Lung microvascular endothelial cell (primary cell): ENCODE data around the gene CDK2. TPM values are rescaled to one million over a fixed set of nuclear protein-coding genes. Genes with fewer than 3 reads are reported as not detected.
"Not testable (repeated sequence)": the region's sequence is repeated elsewhere in the genome, so short reads cannot be mapped to it uniquely, and the experiment has no call there.

ENCODE experiments used
- DNase-seq, 2 donors: peaks; one replicate each; pipeline versions ENCODE4 v3.0.0 to v3.0.0-alpha.2; 2010; ENCODE audit warnings: low read depth in 2 of 2
- total RNA-seq: library from RNA; depleted of rRNA; stranded (reverse); fragments of >200 nt; gene quantifications from 2 replicates; pipeline ENCODE4 v1.2.1, GENCODE V29; 2014

The CDK2 gene
- total RNA-seq, 1 donor from 2014 or later, result 20.8 TPM

DNA sequence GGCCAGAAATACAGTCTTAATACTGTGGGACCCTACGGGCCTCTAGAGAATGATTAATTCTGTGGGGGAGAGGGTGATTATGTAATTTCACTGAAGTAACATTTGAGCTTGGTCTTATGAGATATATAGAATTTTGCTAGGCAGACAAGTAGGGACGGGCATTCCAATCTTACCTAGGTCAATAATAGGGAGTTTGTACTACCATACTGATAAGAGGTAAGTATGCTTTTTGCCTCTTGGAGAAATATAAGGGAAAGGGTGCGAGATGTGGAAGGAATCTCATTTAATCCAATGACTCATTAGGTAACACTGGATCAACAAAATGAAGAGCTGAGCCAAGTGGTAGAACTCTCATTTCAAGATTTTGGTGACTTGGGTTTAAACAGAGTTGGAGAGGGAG is 12.4 kb downstream of the CDK2 start:
- no peak for DNase-seq

GRCh38 chr12:55981882-55982281 is 15.3 kb downstream of the CDK2 start:
- DNase-seq, result not testable (repeated sequence)

GRCh38 chr12:55982319-55982936 is 15.8 kb downstream of the CDK2 start:
- no peak for DNase-seq

DNA sequence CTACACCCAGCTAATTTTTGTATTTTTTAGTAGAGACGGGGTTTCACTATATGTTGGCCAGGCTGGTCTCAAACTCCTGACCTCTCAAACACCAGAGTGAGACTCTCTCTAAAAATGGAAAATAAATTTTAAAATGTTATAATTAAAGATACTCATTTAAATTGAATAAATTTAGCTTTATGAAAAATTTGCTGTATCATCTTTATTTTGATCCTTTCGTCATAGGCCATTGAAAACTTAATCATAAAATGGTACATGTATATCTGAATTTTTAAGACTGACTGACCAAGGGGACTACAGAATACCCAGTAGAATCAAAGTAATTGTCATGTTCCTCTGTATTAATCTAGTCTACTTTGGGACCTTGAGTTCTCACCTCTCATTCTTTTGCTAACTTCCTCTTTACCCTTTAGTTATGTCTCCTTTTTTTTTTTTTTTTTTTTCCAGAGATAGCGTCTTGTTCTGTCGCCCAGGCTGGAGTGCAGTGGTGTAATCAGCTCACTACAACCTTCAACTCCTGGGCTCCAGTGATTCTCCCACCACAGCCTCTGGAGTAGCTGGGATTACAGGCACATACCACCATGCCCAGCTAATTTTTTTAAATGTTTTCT is 16.7 kb downstream of the CDK2 start:
- DNase-seq, result no peak

- DNase-seq, result no peak
Observed at GRCh38 chr12:55984861-55985260, 18.2 kb downstream of the CDK2 start.

- DNase-seq, result no peak
Observed at GRCh38 chr12:55985341-55985740, 18.7 kb downstream of the CDK2 start.

GRCh38 chr12:55985976-55986375 is 19.3 kb downstream of the CDK2 start:
- DNase-seq, result not testable (repeated sequence)

DNA sequence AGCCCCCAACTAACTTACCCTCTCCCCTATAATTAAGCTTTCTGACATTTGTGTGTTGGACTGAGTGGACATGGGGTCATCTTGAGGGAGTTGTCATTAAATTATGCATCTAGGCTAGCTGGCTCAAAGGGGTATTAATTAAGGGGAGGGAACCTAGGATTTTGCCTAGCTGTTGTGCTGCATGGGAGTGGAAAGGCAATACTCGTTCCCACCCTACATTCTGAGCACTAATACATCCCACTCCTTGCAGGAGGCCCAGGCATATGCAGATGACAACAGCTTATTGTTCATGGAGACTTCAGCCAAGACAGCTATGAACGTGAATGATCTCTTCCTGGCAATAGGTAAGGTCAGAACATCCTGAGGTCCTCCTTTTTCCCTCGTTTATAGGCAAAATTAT is 24.5 kb downstream of the CDK2 start:
- DNase-seq, result no peak

GRCh38 chr12:55993230-55993853 is 26.7 kb downstream of the CDK2 start:
- DNase-seq, result no peak

DNA sequence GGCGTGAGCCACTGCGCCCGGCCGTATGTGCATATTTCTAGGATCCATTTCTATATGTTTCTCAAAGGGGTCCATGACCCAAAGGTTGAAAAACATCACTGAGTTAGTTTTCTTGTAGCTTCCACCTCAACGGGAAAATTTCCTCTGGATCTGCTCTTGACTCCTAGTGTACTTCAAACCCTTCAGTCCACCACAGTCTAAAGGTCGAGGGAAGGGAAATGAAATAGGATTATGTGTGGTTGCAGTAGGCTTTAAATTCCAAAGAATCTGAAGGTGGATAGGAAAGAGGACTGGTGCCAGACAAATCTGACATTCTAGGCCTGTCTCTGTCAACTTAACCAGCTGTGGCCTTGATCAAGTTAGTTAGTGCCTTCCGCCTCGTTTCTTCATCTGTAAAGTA is 28.7 kb downstream of the CDK2 start:
- DNase-seq, result no peak

- DNase-seq, result peak; percentile 80 to 81
Observed at GRCh38 chr12:55996201-55996714, 29.6 kb downstream of the CDK2 start.

- DNase-seq, result peak; percentile 95 to 99
Observed at GRCh38 chr12:55996715-55997534, 30.3 kb downstream of the CDK2 start, which contains the start of gene SUOX. Gene SUOX (plus strand): TSS chr12:55997276. CDS start chr12:56002222, 4,946 bp downstream.

- no peak for DNase-seq
Observed at GRCh38 chr12:55997535-55997859, 30.9 kb downstream of the CDK2 start.

- not testable (repeated sequence) for DNase-seq
Observed at GRCh38 chr12:55999522-55999921, 32.9 kb downstream of the CDK2 start.

DNA sequence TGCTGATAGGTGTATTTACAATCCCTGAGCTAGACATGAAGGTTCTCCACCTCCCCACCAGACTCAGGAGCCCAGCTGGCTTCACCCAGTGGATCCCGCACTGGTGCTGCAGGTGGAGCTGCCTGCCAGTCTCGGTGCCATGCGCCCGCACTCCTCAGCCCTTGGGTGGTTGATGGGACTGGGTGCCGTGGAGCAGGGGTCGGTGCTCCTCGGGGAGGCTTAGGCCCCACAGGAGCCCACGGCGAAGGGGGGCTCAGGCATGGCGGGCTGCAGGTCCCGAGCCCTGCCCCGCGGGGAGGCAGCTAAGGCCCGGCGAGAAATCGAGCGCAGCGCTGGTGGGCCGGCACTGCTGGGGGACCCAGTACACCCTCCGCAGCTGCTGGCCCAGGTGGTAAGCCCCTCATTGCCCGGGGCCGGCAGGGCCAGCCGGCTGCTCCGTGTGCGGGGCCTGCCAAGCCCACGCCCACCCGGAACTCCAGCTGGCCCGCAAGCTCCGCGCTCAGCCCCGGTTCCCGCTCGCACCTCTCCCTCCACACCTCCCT is 33.4 kb downstream of the CDK2 start:
- not testable (repeated sequence) for DNase-seq

- no peak for DNase-seq
Observed at GRCh38 chr12:56001487-56002100, 35.0 kb downstream of the CDK2 start.

GRCh38 chr12:56003376-56003775 is 36.7 kb downstream of the CDK2 start:
- not testable (repeated sequence) for DNase-seq

GRCh38 chr12:56004211-56004610 is 37.6 kb downstream of the CDK2 start:
- no peak for DNase-seq

- peak; percentile 24 to 45 for DNase-seq
Observed at GRCh38 chr12:56007564-56008559, 41.2 kb downstream of the CDK2 start.

DNA sequence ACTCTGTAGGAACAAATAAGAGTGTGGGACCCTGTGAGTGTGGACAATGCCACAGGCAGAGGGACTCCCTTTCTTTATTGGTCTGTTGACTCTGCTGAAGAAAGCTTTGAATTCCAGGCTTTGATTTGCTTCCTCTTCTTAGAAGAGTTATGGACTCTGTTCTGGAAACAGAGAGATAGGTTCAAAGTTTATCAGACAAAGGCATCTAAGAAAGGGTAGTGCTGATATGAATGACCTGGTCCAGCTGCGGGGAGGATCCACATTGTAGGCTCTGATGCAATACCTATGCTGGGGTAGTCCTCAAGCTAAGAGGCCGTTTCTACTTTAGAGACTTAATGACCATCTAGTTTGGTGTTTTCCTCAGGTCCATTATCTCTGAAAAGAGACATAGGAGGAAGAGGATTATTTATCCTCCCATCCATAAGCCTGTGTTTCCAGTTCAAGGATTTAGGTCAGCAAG is 43.5 kb downstream of the CDK2 start:
- DNase-seq, result no peak
